ENCODE data around the gene IFITM10.

- TF ChIP-seq, protein P1, sequence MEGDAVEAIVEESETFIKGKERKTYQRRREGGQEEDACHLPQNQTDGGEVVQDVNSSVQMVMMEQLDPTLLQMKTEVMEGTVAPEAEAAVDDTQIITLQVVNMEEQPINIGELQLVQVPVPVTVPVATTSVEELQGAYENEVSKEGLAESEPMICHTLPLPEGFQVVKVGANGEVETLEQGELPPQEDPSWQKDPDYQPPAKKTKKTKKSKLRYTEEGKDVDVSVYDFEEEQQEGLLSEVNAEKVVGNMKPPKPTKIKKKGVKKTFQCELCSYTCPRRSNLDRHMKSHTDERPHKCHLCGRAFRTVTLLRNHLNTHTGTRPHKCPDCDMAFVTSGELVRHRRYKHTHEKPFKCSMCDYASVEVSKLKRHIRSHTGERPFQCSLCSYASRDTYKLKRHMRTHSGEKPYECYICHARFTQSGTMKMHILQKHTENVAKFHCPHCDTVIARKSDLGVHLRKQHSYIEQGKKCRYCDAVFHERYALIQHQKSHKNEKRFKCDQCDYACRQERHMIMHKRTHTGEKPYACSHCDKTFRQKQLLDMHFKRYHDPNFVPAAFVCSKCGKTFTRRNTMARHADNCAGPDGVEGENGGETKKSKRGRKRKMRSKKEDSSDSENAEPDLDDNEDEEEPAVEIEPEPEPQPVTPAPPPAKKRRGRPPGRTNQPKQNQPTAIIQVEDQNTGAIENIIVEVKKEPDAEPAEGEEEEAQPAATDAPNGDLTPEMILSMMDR (conservative IDR thresholded peaks at IDR 0.05): no peak
- TF ChIP-seq ZFX (IDR thresholded peaks at IDR 0.05): no peak
These were observed 16.5 kb upstream of the IFITM10 start for GRCh38 chr11:1766719-1767398.
